Loucy (cell line): ENCODE results near the gene RPL31.

Experiments used
- H2AFZ ChIP-seq: fragments of 200-600 bp; sonication (generic); 2 replicates; pipeline ENCODE4 v1.6.0; 2016; ENCODE audit warnings: antibody characterized with exemption, mild to moderate bottlenecking, low read length, moderate library complexity
- H3F3A ChIP-seq: fragments of 200-600 bp; 2 replicates; pipeline ENCODE4 v1.6.0; 2016; ENCODE audit warnings: antibody characterized with exemption, low read depth, mild to moderate bottlenecking
- H3K27me3 ChIP-seq: fragments of 200-600 bp; sonication (generic); 2 replicates; pipeline ENCODE4 v1.6.1; 2014; ENCODE audit warnings: low read length, mild to moderate bottlenecking; ENCODE audit not compliant: insufficient read depth, poor library complexity, severe bottlenecking
- H3K36me3 ChIP-seq: fragments of 200-600 bp; sonication (generic); 2 replicates; pipeline ENCODE4 v1.6.1; 2016; ENCODE audit warnings: low read length; ENCODE audit not compliant: insufficient read depth
- H3K4me1 ChIP-seq: fragments of 200-600 bp; sonication (generic); 2 replicates; pipeline ENCODE4 v1.5.1; 2014; ENCODE audit warnings: low read length, mild to moderate bottlenecking; ENCODE audit not compliant: insufficient read depth, poor library complexity, severe bottlenecking
- H3K4me2 ChIP-seq: fragments of 200-600 bp; sonication (generic); 2 replicates; pipeline ENCODE4 v1.6.0; 2014; ENCODE audit warnings: antibody characterized with exemption, low read length, low read depth, mild to moderate bottlenecking; ENCODE audit not compliant: poor library complexity, severe bottlenecking
- H3K4me3 ChIP-seq: fragments of 200-600 bp; sonication (generic); 2 replicates; pipeline ENCODE4 v1.5.1; 2014; ENCODE audit warnings: low read length, mild to moderate bottlenecking, mixed read lengths; ENCODE audit not compliant: poor library complexity, severe bottlenecking
- H3K79me2 ChIP-seq: fragments of 200-600 bp; sonication (generic); 2 replicates; pipeline ENCODE4 v1.6.1; 2014; ENCODE audit warnings: low read length; ENCODE audit not compliant: insufficient read depth
- H3K9ac ChIP-seq: fragments of 200-600 bp; sonication (generic); 2 replicates; pipeline ENCODE4 v1.6.0; 2014; ENCODE audit warnings: mild to moderate bottlenecking, low read depth, low read length, moderate library complexity; ENCODE audit not compliant: poor library complexity, severe bottlenecking
- H3K9me2 ChIP-seq: fragments of 200-600 bp; sonication (generic); replicated peaks from 2 replicates; pipeline ENCODE4 v1.6.1; 2016; ENCODE audit warnings: low read depth, low read length, mixed read lengths
- H3K9me3 ChIP-seq: fragments of 200-600 bp; sonication (generic); 2 replicates; pipeline ENCODE4 v1.6.1; 2014; ENCODE audit warnings: mild to moderate bottlenecking, antibody characterized with exemption, low read length, low read depth; ENCODE audit not compliant: insufficient read depth
- H4K20me1 ChIP-seq: fragments of 200-600 bp; sonication (generic); 2 replicates; pipeline ENCODE4 v1.6.0; 2014; ENCODE audit warnings: antibody characterized with exemption, low read length, mild to moderate bottlenecking; ENCODE audit not compliant: insufficient read depth, poor library complexity, severe bottlenecking
- CTCF ChIP-seq: fragments of 200-600 bp; sonication (generic); conservative IDR thresholded peaks from 2 replicates; pipeline ENCODE4 v1.5.1; 2014; ENCODE audit warnings: mild to moderate bottlenecking, antibody characterized with exemption, low read length
- EZH2phosphoT487 ChIP-seq: fragments of 200-600 bp; IDR thresholded peaks from 2 replicates; pipeline ENCODE4 v1.6.1; 2018; ENCODE audit warnings: antibody characterized with exemption, mild to moderate bottlenecking, moderate library complexity, borderline replicate concordance

RPL31 gene

GRCh38 chr2:101001691-101002561, at the start of gene RPL31:
RPL31 (plus strand) TSS chr2:101002289; CDS start chr2:101002702, 413 bp downstream.
- Histone ChIP-seq H4K20me1 (peaks cover 25% of the 10 kb centered on the region), H2AFZ (peak within 1 kb of the TSS; percentile 77)

DNA sequence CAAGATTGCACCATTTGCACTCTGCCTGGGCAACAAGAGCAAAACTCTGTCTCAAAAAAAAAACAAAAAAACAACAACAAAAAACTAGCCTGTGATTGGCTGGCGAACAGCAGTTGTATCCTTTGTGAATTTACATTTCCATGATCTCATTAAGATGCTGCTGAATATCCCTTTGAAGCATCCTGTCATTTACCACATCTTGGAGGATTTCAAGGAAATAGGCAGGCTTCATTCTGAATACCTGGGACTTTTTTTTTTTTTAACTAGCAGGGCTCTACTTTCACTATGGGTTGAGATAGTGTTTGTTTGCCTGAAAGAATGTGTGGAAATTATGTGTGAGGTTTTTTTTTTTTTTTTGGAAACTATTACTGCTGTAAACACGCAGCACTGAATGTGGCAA, 49.6 kb upstream of the RPL31 start:
- Histone ChIP-seq H3K36me3 (no peaks in the 10 kb centered on the region), H3F3A (no peaks in the 10 kb centered on the region), H3K9me2 (no peaks in the 10 kb centered on the region), H3K9me3 (no peaks in the 10 kb centered on the region), H4K20me1 (no peaks in the 10 kb centered on the region), H2AFZ (no peak overlapping the region), H3K9ac (no peak overlapping the region), H3K4me1 (no peaks in the 10 kb centered on the region), H3K79me2 (no peaks in the 10 kb centered on the region), H3K4me2 (no peak overlapping the region), H3K4me3 (no peak overlapping the region), H3K27me3 (no peaks in the 10 kb centered on the region)
- TF ChIP-seq EZH2phosphoT487 (no peak), CTCF (no peak)

More at GRCh38 chr2:101001691-101002561, at the start of gene RPL31:
- Histone ChIP-seq H3F3A (no peaks in the 10 kb centered on the region), H3K27me3 (peaks cover 54% of the 10 kb centered on the region), H3K4me3 (peak within 1 kb of the TSS; percentile 84), H3K9me2 (no peaks in the 10 kb centered on the region), H3K79me2 (peaks cover 45% of the 10 kb centered on the region), H3K4me1 (peaks cover 12% of the 10 kb centered on the region), H3K36me3 (peaks cover 31% of the 10 kb centered on the region; the same call in 1 of the 2 replicates), H3K9ac (peak within 1 kb of the TSS; percentile 90), H3K4me2 (peak within 1 kb of the TSS; percentile 82), H3K9me3 (no peaks in the 10 kb centered on the region)
- no peak for TF ChIP-seq EZH2phosphoT487
- TF ChIP-seq CTCF: no peak

GRCh38 chr2:100953406-100954043, 48.6 kb upstream of the RPL31 start:
- no peaks in the 10 kb centered on the region for H3F3A ChIP-seq
- H4K20me1 ChIP-seq: no peaks in the 10 kb centered on the region
- no peaks in the 10 kb centered on the region for H3K9me2 ChIP-seq
- H3K4me1 ChIP-seq: no peaks in the 10 kb centered on the region
- no peaks in the 10 kb centered on the region for H3K27me3 ChIP-seq
- H3K9ac ChIP-seq: no peak overlapping the region
- TF ChIP-seq EZH2phosphoT487: no peak
- TF ChIP-seq CTCF: no peak
- no peak overlapping the region for H3K4me2 ChIP-seq
- H3K79me2 ChIP-seq: no peaks in the 10 kb centered on the region
- no peaks in the 10 kb centered on the region for H3K36me3 ChIP-seq
- H2AFZ ChIP-seq: no peak overlapping the region
- H3K4me3 ChIP-seq: no peak overlapping the region
- no peaks in the 10 kb centered on the region for H3K9me3 ChIP-seq
